GM18517 (cell line): ENCODE results near the gene TRPM3.

ENCODE experiments used
- ATAC-seq: cut with Tn5 transposase; IDR thresholded peaks from one replicate; pipeline ENCODE4 v1.9.1; 2021; ENCODE audit warnings: mild to moderate bottlenecking, moderate library complexity; ENCODE audit not compliant: unreplicated experiment

The TRPM3 gene

DNA sequence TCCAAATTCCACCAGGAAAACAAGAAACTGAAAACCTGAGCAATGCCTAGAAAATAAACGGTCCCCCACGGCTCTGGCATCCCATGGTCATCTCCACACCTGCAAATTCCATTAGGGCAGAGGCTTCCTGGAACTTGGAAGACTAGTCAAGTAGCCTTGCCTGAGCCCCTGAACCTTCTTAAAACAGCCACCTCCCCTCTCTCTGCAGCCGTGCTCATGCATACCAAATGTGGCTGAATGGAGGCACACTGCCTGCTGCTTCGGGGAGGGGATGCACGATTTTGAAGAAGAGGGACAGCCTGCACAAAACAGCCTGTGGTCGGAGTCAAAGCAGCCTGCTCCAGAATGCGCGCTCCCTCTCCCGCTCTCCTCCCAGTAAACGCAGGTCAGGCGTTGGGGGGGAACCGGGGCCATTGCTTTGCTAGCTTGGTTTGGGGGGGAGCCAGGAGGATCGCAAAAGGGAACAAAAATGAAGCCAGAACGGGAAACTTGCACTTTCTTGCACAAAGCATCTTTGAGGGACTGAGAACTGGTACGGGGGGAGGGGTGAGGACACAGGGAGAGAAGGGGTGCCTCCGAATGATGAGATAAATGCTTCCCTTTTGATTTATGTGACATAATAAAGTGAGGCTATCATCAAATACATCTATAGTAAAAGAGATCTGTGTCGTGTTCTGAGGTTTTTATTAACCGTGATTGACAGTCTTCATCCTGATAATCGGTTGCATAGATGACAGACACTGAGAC lies at the start of gene TRPM3:
Gene TRPM3 (minus strand): TSS at position 347 of the 747 bp plus-strand sequence. CDS start 267 bp downstream, at position 80.
- ATAC-seq: no peak

- no peak for ATAC-seq
Observed at GRCh38 chr9:71168418-71168817, 47.0 kb upstream of the TRPM3 start.

GRCh38 chr9:71162126-71162525 lies 40.7 kb upstream of the TRPM3 start:
- no peak for ATAC-seq

- no peak for ATAC-seq
Observed at GRCh38 chr9:71157731-71158130, 36.3 kb upstream of the TRPM3 start.

GRCh38 chr9:71147368-71147767 lies 25.9 kb upstream of the TRPM3 start:
- no peak for ATAC-seq

- ATAC-seq: no peak
Observed at GRCh38 chr9:71146511-71146910, 25.1 kb upstream of the TRPM3 start.

GRCh38 chr9:71145179-71145578 lies 23.8 kb upstream of the TRPM3 start:
- ATAC-seq: no peak

DNA sequence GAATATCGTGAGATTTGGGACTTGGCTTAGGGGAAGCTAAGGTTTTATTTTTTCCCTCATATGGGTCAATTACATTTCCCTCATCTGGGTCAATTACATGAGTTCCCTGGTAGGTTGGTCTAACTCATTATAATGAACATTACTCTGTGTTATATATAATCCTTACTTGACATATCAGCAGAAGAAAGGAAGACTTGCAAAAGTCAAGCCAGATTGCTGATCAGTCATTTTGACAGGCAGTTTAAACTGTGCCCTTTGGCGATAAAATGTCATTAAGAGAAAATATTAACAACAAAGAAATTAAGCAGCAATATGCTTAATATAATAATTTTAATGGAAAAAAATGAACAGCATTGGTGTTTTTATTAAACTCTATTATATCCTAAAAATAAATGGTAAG lies 23.1 kb upstream of the TRPM3 start:
- no peak for ATAC-seq

GRCh38 chr9:71136696-71137095 lies 15.3 kb upstream of the TRPM3 start:
- ATAC-seq: no peak

DNA sequence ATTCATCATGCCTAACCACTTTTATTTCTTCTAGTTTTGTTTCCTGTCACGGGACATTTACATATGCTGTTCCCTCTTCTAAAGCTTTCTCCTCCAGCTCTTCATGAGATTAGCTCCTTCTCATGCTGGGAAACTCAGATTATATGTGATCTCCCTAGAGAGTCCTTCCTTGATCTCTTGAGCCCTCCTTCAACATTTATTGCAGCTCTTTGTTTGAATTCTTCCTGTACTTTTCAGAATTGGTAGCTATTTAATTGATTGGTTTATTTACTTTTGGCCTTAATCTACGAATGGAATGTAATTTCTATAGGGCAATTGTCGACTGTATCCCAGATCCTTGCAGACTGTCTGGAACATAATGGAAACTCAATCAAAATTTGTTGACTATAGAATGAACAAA lies 9.7 kb upstream of the TRPM3 start:
- ATAC-seq: no peak

- ATAC-seq: no peak
Observed at GRCh38 chr9:71130521-71130920, 9.1 kb upstream of the TRPM3 start.

DNA sequence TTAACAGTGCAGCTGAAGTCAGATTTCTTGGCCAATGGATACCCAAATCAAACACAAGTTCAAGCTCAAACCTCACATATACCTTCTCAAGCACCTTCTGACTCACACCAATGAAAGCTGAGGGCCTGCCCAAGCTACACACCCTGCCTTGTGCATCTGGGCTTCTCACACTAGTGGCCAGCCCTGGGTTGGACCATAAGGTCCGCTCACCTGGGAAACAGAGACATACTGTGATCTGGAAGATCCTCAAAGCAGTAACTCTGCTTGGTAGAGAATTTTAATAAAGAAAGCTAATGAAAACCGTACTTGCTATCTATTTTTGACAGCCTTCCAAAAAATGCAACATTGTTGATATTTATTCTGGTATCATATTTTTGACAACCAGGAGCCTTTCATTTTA lies 7.4 kb upstream of the TRPM3 start:
- ATAC-seq: no peak

- no peak for ATAC-seq
Observed at GRCh38 chr9:71127301-71127700, 5.9 kb upstream of the TRPM3 start.

DNA sequence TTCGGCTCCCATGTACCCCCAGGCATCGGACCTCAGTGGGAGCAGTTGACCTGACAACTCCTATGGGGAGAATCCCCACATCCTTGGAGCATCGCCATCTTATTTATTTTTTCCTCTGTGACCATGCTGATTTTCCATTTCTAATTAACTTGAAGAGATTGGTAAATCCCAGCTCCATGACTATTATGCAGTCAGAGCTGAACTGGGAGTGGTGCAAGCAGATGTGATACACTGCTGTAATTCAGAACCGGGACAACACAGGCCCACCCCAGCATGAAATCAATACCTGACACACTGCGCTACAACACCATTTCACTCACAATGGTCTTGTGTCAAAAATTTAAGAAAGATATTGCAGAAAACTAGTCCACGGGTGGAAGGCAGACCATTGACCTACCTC lies 1.0 kb upstream of the TRPM3 start:
- ATAC-seq: no peak

GRCh38 chr9:71122022-71122275 lies 528 bp upstream of the TRPM3 start:
- no peak for ATAC-seq

DNA sequence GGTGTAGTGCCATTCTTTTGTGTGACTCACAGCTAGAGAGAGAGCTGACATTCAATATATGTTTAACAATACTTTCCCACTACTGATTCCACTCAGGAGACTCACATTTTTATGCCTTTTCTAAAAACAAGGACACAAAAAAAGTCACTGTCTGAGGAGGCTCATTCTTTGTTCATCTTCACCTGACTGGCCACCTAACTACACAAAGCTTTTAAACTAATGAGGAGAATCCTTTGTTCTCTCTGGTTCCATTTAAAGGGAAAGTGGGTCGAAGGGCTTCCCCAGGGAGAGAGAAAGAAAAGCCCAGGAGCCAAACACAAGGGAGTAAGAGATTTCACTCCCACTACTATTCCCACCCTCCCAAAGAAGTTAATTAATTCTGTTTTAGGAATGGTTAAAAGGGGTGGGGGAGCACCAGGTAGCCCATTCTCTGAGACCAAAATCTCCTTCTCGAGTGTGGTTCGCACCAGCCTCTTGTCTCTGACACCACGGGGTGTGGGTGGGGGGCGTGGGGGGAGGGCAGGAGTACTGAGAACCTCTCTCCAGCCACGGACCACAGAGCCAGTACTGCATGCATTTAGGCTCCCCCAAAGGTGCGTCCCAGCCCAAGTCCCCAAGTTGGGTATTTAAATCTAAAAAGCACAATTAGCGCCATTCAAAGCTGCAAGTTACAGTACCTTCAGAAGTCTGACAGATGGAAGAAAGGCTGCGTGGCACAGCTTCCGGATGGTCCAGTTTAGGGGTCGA lies 747 bp downstream of the TRPM3 start:
- no peak for ATAC-seq

GRCh38 chr9:71119746-71120145 lies 1.7 kb downstream of the TRPM3 start:
- no peak for ATAC-seq

DNA sequence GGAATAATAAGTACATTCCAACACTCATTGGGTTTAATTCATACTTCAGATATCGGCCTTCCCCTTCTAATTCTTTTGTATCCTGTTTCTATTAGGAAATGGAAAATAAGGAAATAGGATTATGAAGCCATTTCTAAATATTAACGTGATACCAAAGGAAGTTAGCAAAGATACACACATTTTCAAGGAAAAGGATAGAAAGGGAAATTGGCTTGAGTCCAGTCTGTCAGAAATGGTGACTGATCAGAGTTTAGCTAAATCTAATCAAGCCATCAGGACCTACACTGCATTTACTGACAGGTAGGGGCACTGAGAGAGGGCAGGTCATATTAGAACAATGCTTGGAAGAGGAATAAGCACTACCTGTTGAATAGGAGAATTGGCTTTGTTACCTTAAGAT lies 3.1 kb downstream of the TRPM3 start:
- no peak for ATAC-seq

DNA sequence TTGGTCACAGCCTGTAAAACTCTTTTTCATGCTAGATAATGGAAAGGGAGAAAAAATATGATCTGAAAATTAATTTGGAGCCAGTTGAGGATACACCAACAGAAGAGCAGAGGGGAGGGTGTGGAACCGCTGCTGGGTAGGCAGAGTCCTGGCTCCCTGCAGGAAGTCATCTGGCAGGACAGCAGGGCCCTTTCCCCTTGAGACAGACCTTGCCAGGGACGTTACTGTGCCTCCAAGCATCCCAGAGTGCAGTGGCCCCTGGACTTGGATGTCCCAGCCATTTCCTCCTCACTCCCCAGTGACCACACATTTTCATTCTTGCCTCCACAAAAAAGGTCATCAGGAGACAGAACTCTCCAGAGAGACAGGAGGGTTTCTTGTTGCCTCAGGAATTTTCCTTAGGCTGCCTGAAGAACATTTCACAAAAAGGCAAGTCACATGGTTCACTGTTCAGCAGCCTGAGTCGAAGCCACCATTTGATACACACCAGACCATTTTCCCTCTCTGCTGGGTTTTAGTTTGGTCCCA lies 5.9 kb downstream of the TRPM3 start:
- ATAC-seq: no peak

GRCh38 chr9:71112866-71113265 lies 8.6 kb downstream of the TRPM3 start:
- ATAC-seq: no peak

- ATAC-seq: no peak
Observed at GRCh38 chr9:71108937-71109336, 12.5 kb downstream of the TRPM3 start.

DNA sequence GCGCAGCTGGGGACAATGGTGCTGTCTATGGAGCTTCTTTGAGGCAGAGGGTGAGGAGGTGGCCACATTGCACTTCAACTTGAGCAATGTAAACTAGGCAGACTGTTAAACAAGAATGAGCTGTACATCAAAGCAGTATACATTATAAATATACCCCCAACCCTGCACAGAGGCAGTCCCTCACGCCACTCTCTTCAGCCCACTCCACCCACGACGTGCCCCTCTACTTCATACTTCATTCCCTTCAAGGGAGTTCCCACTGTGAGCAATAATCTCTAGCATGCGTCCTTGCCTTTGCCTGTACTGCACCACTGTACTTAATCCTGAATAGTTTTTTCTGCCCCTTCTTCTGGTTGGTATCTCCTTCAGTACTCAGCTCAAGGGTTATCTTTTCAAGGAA lies 14.4 kb downstream of the TRPM3 start:
- ATAC-seq: no peak

DNA sequence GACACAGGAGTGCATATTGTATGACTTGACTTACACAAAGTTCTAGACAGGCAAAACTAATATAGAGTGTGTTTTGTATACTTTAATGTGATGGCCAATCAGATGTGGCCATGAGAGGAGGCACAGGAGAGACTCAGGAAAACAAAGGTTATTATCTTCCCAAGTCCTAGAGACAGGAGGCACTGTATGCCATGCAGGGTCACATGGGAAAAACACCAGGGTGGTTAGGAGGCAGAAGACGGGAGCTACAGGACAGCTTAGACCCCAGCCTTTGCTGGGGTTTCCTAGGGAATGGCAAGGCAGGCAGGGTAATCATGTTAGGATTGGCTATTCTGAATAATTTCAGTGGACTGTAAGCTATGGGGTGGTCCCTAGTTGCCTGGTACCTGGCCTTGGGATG lies 16.2 kb downstream of the TRPM3 start:
- ATAC-seq: no peak
